Measurements from ENCODE around the gene LRP1-AS. TPM values are rescaled to one million over a fixed set of nuclear protein-coding genes. Genes with fewer than 3 reads are reported as not detected.

Gene LRP1-AS
- total RNA-seq, 4 donors from 2014 or later: not detected

- H3K4me3 ChIP-seq: no peak overlapping the region
- H3K27ac ChIP-seq: peak overlapping the region in 3 of 4 donors; percentile 77 to 86 (median 79)
- intact Hi-C loops (cut with DNase I): no loop called here
- H3K27me3 ChIP-seq: no peaks in the 10 kb centered on the region
- no peaks in the 10 kb centered on the region for H3K9me3 ChIP-seq
- no peak for TF ChIP-seq CTCF (IDR thresholded peaks at IDR 0.05)
- no peak for TF ChIP-seq POLR2A (IDR thresholded peaks at IDR 0.05)
- H3K36me3 ChIP-seq: peaks cover 22 to 76% (median 25%) of the 10 kb centered on the region in 3 donors
- WGBS, 2 donors: 77 to 82% methylated on average over 7 to 8 of the region's 10 CpGs
- no peak for DNase-seq
- peaks cover 41 to 89% (median 49%) of the 10 kb centered on the region in 3 donors for H3K4me1 ChIP-seq
These were observed 20.6 kb upstream of the LRP1-AS start for GRCh38 chr12:57168058-57168457.

GRCh38 chr12:57166971-57167371 is 19.6 kb upstream of the LRP1-AS start:
- Histone ChIP-seq H3K27ac (peak overlapping the region; percentile 66 to 86 (median 78)), H3K4me3 (no peak overlapping the region), H3K27me3 (no peaks in the 10 kb centered on the region), H3K36me3 (peaks cover 30 to 78% (median 30%) of the 10 kb centered on the region in 3 donors), H3K9me3 (no peaks in the 10 kb centered on the region), H3K4me1 (peaks cover 37 to 78% (median 41%) of the 10 kb centered on the region in 3 donors)
- 36 to 38% methylated on average over 7 to 10 of the region's 10 CpGs for WGBS, 2 donors
- intact Hi-C loops (cut with DNase I): no loop called here
- no peak for TF ChIP-seq POLR2A (IDR thresholded peaks at IDR 0.05)
- TF ChIP-seq CTCF (IDR thresholded peaks at IDR 0.05): no peak
- DNase-seq: no peak

GRCh38 chr12:57165741-57166140 is 18.3 kb upstream of the LRP1-AS start:
- Histone ChIP-seq H3K4me3 (no peak overlapping the region), H3K4me1 (peaks cover 26 to 66% (median 35%) of the 10 kb centered on the region in 3 donors), H3K9me3 (no peaks in the 10 kb centered on the region), H3K27me3 (no peaks in the 10 kb centered on the region), H3K36me3 (peaks cover 33 to 90% (median 39%) of the 10 kb centered on the region in 3 donors), H3K27ac (peak overlapping the region; percentile 24 to 86 (median 78))
- intact Hi-C loops (cut with DNase I): no loop called here
- DNase-seq: no peak
- 31 to 53% methylated on average over 6 to 12 of the region's 19 CpGs for WGBS, 2 donors
- no peak for TF ChIP-seq POLR2A (IDR thresholded peaks at IDR 0.05)
- TF ChIP-seq CTCF (IDR thresholded peaks at IDR 0.05): no peak

- WGBS, 2 donors: 82% methylated on average over 13 of the region's 13 CpGs
- Histone ChIP-seq H3K4me1 (peaks cover 19 to 59% (median 35%) of the 10 kb centered on the region in 3 donors), H3K27me3 (no peaks in the 10 kb centered on the region), H3K9me3 (no peaks in the 10 kb centered on the region), H3K36me3 (peaks cover 39 to 97% (median 44%) of the 10 kb centered on the region in 3 donors), H3K4me3 (no peak overlapping the region), H3K27ac (peak overlapping the region in 2 of 4 donors; percentile 77 to 86)
- TF ChIP-seq CTCF (IDR thresholded peaks at IDR 0.05) (no peak), POLR2A (IDR thresholded peaks at IDR 0.05) (no peak)
- DNase-seq: no peak
- intact Hi-C loops (cut with DNase I): no loop called here
These were observed 17.7 kb upstream of the LRP1-AS start for GRCh38 chr12:57164966-57165625.

DNA sequence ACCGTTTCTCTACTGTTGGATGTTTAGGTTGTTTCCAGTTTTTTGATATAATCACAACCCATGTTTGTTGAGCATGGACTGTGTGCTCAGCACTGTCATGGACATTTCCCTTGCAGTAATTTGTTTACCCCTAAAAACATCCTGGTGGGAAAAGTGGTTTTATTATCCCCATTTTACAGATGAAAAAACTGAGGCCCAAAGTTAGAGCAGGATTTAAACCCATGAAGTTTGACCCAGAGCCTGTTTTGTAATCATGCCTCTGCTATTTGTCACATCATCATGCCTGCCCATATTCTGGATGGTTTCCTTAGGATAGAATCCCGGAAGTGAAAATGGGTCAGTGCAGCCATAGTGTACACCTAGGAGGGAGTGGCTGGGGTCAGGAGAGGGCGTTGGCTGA is 17.0 kb upstream of the LRP1-AS start:
- TF ChIP-seq CTCF (IDR thresholded peaks at IDR 0.05) (no peak), POLR2A (IDR thresholded peaks at IDR 0.05) (no peak)
- peak overlapping the region in 2 of 4 donors; percentile 77 to 86 for H3K27ac ChIP-seq
- H3K36me3 ChIP-seq: peaks cover 44 to 100% (median 44%) of the 10 kb centered on the region in 3 donors
- H3K4me3 ChIP-seq: no peak overlapping the region
- H3K4me1 ChIP-seq: peaks cover 19 to 53% (median 30%) of the 10 kb centered on the region in 3 donors
- intact Hi-C loops (cut with DNase I): no loop called here
- no peaks in the 10 kb centered on the region for H3K9me3 ChIP-seq
- WGBS, 2 donors: 67 to 77% methylated on average over 3 of the region's 3 CpGs
- H3K27me3 ChIP-seq: no peaks in the 10 kb centered on the region
- no peak for DNase-seq
